ENCODE results near the gene SLC16A2. TPM values are rescaled to one million over a fixed set of nuclear protein-coding genes. Genes with fewer than 3 reads are reported as not detected.

Gene SLC16A2
- total RNA-seq, 1 donor: 28.5 TPM

DNA sequence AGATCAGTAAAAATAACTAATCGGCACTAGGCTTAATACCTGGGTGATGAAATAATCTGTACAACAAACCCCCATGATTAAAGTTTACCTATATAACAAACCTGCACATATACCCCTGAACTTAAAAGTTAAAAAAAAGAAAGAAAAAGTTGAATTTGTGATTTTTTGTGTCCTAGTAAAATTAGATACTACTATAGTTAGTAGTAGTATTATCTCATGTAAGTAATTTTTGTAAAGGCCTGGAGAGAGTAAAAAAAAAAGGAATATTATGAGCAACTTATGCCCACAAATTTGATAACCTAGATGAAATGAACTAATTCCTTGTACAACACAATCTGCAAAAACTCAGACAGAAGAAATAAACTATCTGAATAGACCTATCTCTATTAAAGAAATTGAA lies 25.7 kb upstream of the SLC16A2 start:
- no peak for DNase-seq (ENCODE audit: low read depth)
- no peak overlapping the region for H3K4me3 ChIP-seq (ENCODE audit: low read depth, low read length)
- TF ChIP-seq, protein P1, sequence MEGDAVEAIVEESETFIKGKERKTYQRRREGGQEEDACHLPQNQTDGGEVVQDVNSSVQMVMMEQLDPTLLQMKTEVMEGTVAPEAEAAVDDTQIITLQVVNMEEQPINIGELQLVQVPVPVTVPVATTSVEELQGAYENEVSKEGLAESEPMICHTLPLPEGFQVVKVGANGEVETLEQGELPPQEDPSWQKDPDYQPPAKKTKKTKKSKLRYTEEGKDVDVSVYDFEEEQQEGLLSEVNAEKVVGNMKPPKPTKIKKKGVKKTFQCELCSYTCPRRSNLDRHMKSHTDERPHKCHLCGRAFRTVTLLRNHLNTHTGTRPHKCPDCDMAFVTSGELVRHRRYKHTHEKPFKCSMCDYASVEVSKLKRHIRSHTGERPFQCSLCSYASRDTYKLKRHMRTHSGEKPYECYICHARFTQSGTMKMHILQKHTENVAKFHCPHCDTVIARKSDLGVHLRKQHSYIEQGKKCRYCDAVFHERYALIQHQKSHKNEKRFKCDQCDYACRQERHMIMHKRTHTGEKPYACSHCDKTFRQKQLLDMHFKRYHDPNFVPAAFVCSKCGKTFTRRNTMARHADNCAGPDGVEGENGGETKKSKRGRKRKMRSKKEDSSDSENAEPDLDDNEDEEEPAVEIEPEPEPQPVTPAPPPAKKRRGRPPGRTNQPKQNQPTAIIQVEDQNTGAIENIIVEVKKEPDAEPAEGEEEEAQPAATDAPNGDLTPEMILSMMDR (IDR thresholded peaks at IDR 0.05; ENCODE audit: insufficient read depth, low read length): no peak

DNA sequence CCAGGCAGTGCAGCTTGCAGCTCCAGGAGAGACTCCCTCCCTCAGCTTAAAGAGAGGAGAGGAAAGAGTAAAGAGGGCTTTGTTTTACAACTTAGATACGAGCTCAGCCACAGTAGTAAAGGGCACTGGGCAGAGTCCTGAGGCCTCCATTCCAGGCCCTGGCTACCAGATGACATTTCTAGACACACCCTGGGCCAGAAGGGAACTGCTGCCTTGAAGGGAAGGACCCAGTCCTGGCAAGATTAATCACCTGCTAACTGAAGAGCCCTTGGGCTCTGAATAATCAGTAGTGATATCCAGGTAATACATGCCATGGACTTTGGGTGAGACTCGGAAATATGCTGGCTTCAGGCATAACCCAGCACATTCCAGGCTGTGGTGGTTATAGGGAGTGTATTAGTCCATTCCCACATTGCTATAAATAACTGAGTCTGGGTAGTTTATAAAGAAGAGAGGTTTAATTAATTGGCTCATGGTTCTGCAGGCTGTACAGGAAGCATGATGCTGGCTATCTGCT lies 15.3 kb upstream of the SLC16A2 start:
- H3K4me3 ChIP-seq (ENCODE audit: low read depth, low read length): no peak overlapping the region
- TF ChIP-seq, protein P1 (IDR thresholded peaks at IDR 0.05; ENCODE audit: insufficient read depth, low read length): no peak
- no peak for DNase-seq (ENCODE audit: low read depth)

DNA sequence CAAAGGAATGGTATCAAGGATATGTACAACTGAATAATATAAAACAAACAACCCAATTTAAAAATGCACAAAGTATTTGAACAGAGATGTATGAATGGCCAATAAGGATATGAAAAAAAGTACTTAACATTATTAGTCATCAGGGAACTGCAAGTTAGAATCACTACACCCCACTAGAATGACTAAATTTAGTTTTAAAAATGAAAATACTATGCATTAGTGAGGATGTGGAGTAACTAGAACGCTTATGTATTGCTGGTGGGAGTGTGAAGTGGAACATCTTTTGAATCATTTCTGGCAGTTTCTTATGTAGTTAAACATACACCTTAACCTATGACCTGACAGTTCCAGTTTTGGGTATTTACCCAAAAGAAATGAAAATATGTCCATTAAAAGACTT lies 13.0 kb upstream of the SLC16A2 start:
- DNase-seq (ENCODE audit: low read depth): no peak
- H3K4me3 ChIP-seq (ENCODE audit: low read depth, low read length): no peak overlapping the region
- TF ChIP-seq, protein P1 (IDR thresholded peaks at IDR 0.05; ENCODE audit: insufficient read depth, low read length): no peak

DNA sequence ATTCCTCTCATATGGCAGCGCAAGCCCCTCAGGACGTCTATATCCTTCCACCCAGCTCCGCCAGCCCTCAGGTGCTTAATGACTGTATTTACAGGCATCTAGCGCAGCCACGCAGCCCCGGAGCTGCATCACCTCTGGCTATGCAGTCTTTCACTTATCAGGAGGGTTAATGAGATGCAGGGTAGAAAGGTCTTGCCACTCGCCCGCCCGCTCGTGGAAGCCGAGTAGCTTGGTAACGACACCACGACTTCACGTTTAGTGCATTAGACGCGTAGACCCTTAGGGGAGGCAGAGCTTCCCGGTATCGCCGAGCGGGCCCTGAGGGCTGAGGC lies 1.5 kb upstream of the SLC16A2 start:
- DNase-seq (ENCODE audit: low read depth): no peak
- TF ChIP-seq, protein P1 (IDR thresholded peaks at IDR 0.05; ENCODE audit: insufficient read depth, low read length): no peak
- H3K4me3 ChIP-seq (ENCODE audit: low read depth, low read length): peak overlapping the region; percentile 61

DNA sequence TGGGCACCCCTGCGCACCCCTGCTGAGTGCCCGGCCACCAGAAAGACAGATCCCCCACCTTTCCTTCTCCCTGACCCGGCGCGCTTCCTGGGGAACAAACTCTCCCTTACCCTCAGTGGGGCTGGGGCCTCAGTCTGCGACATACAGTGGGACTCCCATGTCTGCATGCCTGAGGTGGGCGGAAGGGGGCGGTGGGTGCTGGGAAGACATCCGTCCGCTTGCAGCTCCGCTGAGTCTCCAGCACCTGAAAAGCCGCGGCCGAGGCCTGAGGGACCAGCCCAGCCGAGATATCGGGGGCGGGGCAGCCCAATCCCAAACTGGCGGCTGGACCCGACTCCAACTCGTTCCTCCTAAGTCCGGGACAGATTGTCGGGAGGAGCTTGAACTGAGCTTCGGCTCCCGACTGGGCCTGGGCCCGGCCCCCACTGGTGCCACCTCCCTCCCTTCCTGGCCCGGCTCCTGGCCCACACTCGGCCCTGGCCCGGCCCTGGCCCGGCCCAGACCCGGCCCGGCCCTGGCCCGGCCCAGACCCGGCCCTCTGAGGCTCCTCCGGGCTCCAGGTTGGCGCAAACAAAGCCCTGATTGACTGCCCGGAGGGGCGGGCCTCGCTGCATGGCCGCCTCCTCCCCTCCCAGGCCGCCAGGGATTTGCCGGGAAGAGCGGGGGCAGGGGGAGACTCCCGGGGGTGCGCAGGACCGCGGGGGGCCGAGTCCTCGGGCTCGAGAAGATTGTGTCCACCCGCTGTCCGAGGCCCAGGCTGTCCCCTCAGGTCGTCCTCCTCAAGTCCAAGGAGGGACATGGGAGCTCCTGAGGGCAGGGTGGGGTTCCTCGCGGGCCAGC lies 877 bp upstream of the SLC16A2 start:
- peak overlapping the region; percentile 72 for H3K4me3 ChIP-seq (ENCODE audit: low read depth, low read length)
- DNase-seq (ENCODE audit: low read depth): peak; percentile 78
- TF ChIP-seq, protein P1 (IDR thresholded peaks at IDR 0.05; ENCODE audit: insufficient read depth, low read length): no peak

DNA sequence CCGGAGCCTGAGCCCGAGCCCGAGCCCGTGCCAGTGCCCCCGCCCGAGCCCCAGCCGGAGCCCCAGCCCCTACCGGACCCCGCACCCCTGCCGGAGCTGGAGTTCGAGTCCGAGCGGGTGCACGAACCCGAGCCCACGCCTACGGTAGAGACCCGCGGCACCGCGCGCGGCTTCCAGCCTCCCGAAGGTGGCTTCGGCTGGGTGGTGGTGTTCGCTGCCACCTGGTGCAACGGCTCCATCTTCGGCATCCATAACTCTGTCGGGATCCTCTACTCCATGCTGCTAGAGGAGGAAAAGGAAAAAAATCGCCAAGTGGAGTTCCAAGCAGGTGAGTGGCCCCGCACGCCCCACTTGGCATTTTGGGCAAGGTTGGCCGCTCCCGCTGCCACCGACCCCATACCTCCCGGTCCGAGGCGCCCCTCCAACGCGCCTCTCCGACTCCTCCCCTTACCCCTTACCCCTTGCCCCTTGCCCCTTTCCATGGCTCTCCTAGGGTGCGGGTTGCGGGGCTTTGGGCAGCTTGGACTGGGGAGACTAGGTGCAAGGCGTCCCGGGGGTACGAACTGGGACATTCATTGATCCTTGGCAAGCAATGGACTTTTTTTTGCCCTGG lies 553 bp downstream of the SLC16A2 start:
- H3K4me3 ChIP-seq (ENCODE audit: low read depth, low read length): peak overlapping the region; percentile 72
- DNase-seq (ENCODE audit: low read depth): no peak
- TF ChIP-seq, protein P1 (IDR thresholded peaks at IDR 0.05; ENCODE audit: insufficient read depth, low read length): no peak

All from fibroblast of the aortic adventitia (primary cell).